Adipocyte (in vitro differentiated cells): ENCODE results near the gene BTNL3.
A peak's percentile ranks its signal among the peaks of the same experiment; 100 is the strongest.

Experiments used
- DNase-seq: peaks from one replicate; pipeline ENCODE4 v3.0.0-alpha.2; 2015; ENCODE audit warnings: low read depth
- H3K27me3 ChIP-seq: replicated peaks from 2 replicates; pipeline ENCODE4 v1.7.0; 2013; ENCODE audit warnings: mild to moderate bottlenecking, low read length, moderate library complexity; ENCODE audit not compliant: control insufficient read depth, insufficient read depth
- H3K36me3 ChIP-seq: 2 replicates; pipeline ENCODE4 v1.7.0; 2013; ENCODE audit warnings: low read length, mild to moderate bottlenecking, moderate library complexity; ENCODE audit not compliant: control insufficient read depth, insufficient read depth, severe bottlenecking
- H3K4me1 ChIP-seq: 2 replicates; pipeline ENCODE4 v1.7.0; 2013; ENCODE audit warnings: mild to moderate bottlenecking, low read length, moderate library complexity; ENCODE audit not compliant: control insufficient read depth, insufficient read depth
- H3K4me3 ChIP-seq: 2 replicates; pipeline ENCODE4 v1.7.0; 2013; ENCODE audit warnings: mild to moderate bottlenecking, low read length, moderate library complexity
- H3K9ac ChIP-seq: 2 replicates; pipeline ENCODE4 v1.7.0; 2013; ENCODE audit warnings: mild to moderate bottlenecking, low read length, moderate library complexity
- H3K9me3 ChIP-seq: 2 replicates; pipeline ENCODE4 v1.7.0; 2013; ENCODE audit warnings: mild to moderate bottlenecking, low read length, moderate library complexity; ENCODE audit not compliant: control insufficient read depth

The BTNL3 gene

DNA sequence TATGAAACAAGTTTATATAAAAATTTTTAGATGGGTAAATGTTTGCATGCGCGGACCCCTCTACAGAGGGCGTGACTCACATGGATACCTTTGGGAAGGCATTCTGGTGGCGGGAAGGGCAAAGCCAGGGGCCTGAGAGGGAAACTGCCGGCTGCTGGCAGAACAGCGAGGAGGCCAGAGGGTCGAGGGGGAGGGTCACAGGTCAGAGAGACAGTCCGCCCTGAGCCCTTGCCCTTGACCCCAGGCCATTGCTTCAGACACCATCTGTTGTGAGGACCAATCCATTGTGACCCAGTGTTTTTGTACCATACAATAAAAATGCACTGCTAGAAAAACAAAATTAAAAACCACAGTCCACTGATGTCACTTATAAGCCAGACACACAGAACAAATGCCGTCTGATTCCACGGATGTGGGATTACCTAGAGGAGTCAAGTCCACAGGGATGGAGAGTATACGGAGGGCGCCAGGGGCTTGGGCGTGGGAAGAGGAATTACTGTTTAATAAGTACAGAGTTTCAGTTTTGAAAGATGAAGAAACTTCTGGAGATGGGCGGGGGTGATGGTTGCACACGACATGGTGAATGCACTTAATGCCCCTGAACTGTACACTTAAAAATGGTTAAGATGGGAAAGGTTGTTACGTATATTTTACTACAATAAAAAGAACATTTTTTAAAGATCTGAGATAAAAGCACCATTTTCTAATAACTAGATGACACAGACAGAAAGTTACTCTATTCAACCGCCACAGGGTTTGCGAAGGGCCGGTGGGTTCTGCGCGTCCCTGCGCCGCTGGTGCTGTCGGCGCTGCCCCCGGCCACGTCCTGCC is 63.4 kb downstream of the BTNL3 start:
- Histone ChIP-seq H3K9me3 (peaks cover 3% of the 10 kb centered on the region), H3K27me3 (peaks cover 68% of the 10 kb centered on the region), H3K9ac (no peak overlapping the region), H3K4me1 (no peaks in the 10 kb centered on the region), H3K36me3 (no peaks in the 10 kb centered on the region), H3K4me3 (peak overlapping the region; percentile 62)
- DNase-seq = no peak

DNA sequence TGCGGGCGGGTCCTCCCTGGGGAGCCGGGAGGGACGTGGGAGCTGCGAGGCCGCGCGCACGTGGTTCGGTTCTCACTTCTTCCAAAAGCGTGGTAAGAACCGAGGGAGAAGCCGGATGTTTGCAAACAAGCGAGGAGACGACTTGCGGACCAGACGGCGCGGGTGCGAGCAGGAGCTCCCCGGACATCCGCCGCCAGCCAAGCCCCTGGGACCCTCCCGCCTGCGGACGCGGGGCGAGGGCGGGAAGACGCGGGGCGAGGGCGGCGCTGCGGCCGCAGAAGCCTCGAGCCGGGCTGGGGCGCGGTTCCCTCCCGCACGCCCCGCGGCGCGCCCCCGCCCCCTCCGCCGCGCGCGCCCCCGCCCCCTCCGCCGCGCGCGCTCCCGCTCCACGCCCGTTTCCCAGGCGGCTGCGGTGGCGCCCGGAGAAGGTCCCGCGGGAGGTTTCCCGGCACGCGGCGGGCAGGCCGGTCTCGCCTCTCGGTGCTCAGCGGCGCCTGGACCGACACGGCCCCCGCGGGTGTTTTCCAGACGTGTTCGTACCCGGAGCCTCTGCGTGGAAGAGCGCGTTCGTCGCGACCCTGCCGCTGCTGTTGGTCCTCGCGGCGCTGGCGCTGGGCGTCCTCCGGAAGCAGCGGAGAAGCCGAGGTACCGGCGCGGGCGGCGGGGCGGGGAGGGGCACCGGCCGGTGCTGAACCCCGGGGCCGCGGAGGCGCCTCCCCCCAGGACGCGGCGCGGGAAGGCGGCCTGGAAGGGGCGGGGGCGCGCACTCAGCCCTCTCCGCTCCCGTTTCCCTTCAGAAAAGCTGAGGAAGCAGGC is 64.2 kb downstream of the BTNL3 start:
- Histone ChIP-seq H3K27me3 (peaks cover 71% of the 10 kb centered on the region), H3K36me3 (no peaks in the 10 kb centered on the region), H3K9ac (no peak overlapping the region), H3K4me3 (peak overlapping the region; percentile 62), H3K4me1 (no peaks in the 10 kb centered on the region), H3K9me3 (peaks cover 3% of the 10 kb centered on the region)
- peak; percentile 23 for DNase-seq

DNA sequence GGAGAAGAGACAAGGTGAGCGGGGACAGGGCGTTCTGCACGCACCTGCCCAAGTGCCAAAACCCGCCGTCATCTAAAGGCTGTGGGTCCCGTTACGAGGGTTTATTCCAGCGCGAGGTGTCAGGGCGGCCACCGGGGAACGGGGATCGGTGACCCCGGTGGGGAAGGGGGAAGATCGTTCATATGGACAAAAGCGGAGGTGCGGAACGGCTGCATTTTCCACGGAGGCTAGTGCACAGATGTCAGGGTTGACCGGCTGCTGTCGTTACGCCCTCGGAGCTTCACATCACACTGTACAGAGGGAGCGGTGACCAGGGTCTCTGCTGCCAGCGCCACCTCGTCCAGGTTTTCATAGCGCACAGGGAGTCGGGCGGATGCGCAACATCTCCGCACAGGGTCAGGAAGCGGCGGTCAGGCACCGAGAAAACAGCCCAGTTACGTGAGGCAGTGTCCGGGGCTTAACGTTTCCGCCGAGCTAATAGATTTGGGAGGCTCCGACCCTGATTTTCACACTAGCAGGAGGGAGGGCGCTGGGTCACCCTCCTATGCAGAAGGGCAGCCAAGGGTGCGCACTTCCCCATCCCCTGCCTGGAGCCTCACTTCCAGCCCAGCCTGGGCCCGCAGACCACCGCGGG is 65.0 kb downstream of the BTNL3 start:
- peak; percentile 7 for DNase-seq
- peaks cover 3% of the 10 kb centered on the region for H3K9me3 ChIP-seq

GRCh38 chr5:181054138-181054537 is 65.5 kb downstream of the BTNL3 start:
- no peak for DNase-seq

More for the DNA sequence above, 65.0 kb downstream of the BTNL3 start:
- Histone ChIP-seq H3K4me3 (peak overlapping the region; percentile 59), H3K27me3 (peaks cover 76% of the 10 kb centered on the region), H3K9ac (no peak overlapping the region), H3K4me1 (no peaks in the 10 kb centered on the region), H3K36me3 (no peaks in the 10 kb centered on the region)

DNA sequence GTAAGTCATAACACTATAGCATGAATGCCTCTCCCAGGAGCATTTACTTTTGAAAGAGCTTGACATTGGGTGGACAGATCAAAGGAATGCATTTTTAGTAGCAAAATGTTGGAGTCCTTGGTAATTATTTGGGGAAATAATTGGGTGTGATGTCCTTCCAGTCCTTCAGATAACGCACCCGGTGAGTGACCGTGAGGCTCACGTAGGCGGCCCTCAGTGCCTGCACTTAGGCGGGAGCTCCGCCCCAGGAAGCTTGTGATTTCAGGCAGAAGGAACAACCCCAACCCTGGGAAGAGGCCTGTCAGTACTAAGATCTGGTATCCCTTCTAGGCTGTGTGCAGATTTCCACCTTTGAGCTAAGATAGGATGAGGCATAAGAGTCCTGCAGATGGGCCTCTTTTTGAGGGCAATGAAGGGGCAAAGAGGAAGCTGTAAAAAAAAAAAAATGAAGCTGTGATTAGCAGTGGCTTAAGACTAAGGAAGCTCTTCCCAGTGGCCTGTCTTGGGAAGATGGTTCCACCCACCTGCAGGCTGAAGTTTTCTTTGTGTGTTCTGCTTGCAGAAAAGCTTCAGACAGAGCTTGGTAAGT is 66.3 kb downstream of the BTNL3 start:
- Histone ChIP-seq H3K4me3 (no peak overlapping the region), H3K4me1 (no peaks in the 10 kb centered on the region), H3K27me3 (peaks cover 74% of the 10 kb centered on the region), H3K36me3 (no peaks in the 10 kb centered on the region), H3K9ac (no peak overlapping the region), H3K9me3 (peaks cover 3% of the 10 kb centered on the region)
- DNase-seq = no peak

More at GRCh38 chr5:181054138-181054537, 65.5 kb downstream of the BTNL3 start:
- Histone ChIP-seq H3K27me3 (peaks cover 75% of the 10 kb centered on the region), H3K36me3 (no peaks in the 10 kb centered on the region), H3K4me3 (no peak overlapping the region), H3K9ac (no peak overlapping the region), H3K4me1 (no peaks in the 10 kb centered on the region), H3K9me3 (peaks cover 3% of the 10 kb centered on the region)
